Neural crest cell (in vitro differentiated cells): Measurements from ENCODE around the gene HDAC10. TPM values are rescaled to one million over a fixed set of nuclear protein-coding genes. Genes with fewer than 3 reads are reported as not detected.

Experiments used
- DNase-seq: peaks from one replicate; pipeline ENCODE4 v3.0.0; 2021; ENCODE audit warnings: low read depth, mixed read lengths, low spot score
- H3K27ac Mint-ChIP-seq: one replicate; pipeline ENCODE4 v1.8.0; 2021; ENCODE audit warnings: mild to moderate bottlenecking, mixed read lengths; ENCODE audit not compliant: unreplicated experiment
- H3K27me3 Mint-ChIP-seq: 2 replicates; pipeline ENCODE4 v1.8.0; 2021; ENCODE audit warnings: low read depth, mild to moderate bottlenecking, mixed read lengths
- H3K36me3 Mint-ChIP-seq: 2 replicates; pipeline ENCODE4 v1.8.0; 2021; ENCODE audit warnings: low read depth, mild to moderate bottlenecking, mixed read lengths
- H3K4me1 Mint-ChIP-seq: 2 replicates; pipeline ENCODE4 v1.8.0; 2021; ENCODE audit warnings: mixed read lengths
- H3K4me3 Mint-ChIP-seq: one replicate; pipeline ENCODE4 v1.8.0; 2021; ENCODE audit warnings: mild to moderate bottlenecking, mixed read lengths
- H3K9me3 Mint-ChIP-seq: 2 replicates; pipeline ENCODE4 v1.8.0; 2021; ENCODE audit warnings: mixed read lengths
- total RNA-seq: library from RNA; stranded (reverse); gene quantifications from 2 replicates; pipeline ENCODE4 v1.2.1, GENCODE V29; 2021
- TF ChIP-seq, protein P1 (sequence below): fragments of 200-600 bp; sonication (generic); conservative IDR thresholded peaks from 2 replicates; pipeline ENCODE4 v1.5.0; 2021; ENCODE audit warnings: antibody characterized with exemption, mild to moderate bottlenecking

Gene HDAC10
- total RNA-seq, 1 donor from 2014 or later, result 52.9 TPM

DNA sequence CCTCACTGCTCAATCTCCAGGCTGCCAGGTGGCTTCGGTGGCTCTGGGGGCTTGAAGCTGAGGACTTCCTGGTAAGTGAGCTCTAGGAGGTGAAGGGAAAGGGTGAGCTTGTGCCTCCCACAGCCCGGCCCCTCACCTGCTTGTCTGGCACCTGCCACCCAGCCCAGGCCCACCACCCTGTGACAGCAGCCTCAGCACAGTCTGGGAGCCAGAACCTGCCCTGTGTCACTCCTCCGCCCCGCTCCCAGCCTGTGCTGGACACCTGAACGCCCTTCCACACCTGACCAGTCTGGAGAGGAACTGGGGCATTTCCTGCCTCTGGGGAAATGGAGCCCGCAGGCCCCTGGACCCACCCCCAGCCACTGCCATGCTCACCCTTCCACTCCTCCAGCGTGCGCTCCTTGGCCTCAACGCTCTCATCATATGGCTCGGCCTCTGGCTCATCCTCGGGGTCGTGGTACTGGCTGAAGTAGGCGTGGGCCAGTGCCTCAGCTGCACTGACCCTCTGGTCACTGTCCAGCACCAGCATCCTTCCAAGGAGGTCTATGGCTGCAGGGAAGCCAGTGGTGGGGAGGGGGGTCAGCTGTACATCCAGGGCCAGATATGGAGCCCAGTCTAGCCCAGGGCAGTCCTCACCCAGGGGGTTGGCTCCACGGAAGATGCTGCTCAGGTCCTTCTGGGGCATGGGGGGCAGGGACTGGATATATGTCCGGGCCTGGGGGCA lies 14.0 kb upstream of the HDAC10 start:
- Mint-ChIP-seq H3K4me3 (peak overlapping the region; percentile 61), H3K36me3 (no peaks in the 10 kb centered on the region), H3K4me1 (peaks cover 5% of the 10 kb centered on the region), H3K9me3 (no peaks in the 10 kb centered on the region), H3K27me3 (peaks cover 20% of the 10 kb centered on the region), H3K27ac (no peak overlapping the region)
- DNase-seq, result no peak
- TF ChIP-seq, protein P1, sequence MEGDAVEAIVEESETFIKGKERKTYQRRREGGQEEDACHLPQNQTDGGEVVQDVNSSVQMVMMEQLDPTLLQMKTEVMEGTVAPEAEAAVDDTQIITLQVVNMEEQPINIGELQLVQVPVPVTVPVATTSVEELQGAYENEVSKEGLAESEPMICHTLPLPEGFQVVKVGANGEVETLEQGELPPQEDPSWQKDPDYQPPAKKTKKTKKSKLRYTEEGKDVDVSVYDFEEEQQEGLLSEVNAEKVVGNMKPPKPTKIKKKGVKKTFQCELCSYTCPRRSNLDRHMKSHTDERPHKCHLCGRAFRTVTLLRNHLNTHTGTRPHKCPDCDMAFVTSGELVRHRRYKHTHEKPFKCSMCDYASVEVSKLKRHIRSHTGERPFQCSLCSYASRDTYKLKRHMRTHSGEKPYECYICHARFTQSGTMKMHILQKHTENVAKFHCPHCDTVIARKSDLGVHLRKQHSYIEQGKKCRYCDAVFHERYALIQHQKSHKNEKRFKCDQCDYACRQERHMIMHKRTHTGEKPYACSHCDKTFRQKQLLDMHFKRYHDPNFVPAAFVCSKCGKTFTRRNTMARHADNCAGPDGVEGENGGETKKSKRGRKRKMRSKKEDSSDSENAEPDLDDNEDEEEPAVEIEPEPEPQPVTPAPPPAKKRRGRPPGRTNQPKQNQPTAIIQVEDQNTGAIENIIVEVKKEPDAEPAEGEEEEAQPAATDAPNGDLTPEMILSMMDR, result no peak

DNA sequence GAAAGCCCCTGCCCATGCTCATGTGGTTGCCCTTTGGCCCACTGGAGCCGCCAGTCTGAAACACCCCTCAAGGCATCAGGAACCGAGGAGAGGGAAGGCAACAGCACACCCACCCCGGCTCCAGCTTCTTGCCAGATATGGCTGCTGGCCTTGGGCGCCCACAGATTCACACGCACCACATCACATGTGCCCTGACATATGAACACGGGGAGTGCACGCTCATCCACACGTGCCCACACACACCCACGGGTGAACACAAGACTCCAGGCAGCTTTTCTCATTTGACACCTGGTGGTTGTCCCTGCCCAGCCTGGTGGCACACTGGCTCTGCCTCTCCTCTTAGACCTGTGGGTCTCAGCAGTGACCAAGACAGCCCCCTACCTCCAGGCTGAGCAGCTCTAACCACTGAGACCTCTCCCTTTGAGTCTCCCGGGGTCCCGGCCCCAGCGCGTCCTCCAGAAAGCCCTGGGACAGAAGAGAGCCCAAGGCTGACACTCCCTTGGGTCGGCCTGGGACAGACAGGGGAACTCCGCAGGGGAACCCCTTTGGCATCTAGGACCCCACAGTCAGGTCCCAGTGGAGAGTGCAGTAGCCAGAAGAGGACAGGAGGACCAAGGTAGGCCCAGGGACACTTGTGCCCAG lies 13.2 kb upstream of the HDAC10 start:
- H3K4me1 Mint-ChIP-seq, result peaks cover 5% of the 10 kb centered on the region
- H3K9me3 Mint-ChIP-seq, result no peaks in the 10 kb centered on the region
- peaks cover 16% of the 10 kb centered on the region for H3K27me3 Mint-ChIP-seq
- no peak for DNase-seq
- peak overlapping the region; percentile 49 for H3K4me3 Mint-ChIP-seq
- H3K36me3 Mint-ChIP-seq, result no peaks in the 10 kb centered on the region
- no peak overlapping the region for H3K27ac Mint-ChIP-seq
- TF ChIP-seq, protein P1, result no peak

DNA sequence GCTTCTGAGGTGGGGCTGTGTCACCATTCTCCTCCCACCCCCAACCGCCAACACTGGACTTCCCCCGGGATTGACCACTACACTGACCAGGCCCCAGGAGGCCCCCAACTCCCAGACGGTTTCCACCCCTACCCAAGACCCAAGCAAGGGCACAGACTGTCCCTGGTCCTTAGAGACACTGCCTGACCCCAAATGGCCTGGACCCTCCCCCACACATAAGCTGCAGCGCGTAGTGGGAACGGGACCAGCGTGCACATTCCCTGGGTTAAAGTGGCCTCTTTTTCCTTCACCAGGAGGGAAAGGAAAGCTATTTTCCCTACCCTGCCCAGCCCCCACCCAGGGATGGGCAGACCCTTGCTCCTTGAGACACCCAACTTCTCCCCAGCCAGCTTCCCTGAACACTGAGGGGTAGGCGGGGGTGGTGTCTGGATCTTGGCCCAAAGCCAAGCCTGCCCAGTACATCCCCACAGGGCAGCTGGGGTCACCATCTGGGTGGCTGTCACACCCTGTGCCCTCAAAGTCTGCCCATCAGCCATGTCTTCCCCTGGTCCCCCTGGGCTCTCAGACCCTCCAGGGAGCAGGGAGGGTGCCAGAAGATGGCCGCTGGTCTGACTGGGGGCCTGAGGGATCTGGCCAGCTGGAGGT lies 12.0 kb upstream of the HDAC10 start:
- Mint-ChIP-seq H3K27ac (no peak overlapping the region), H3K4me3 (no peak overlapping the region), H3K4me1 (peaks cover 5% of the 10 kb centered on the region), H3K27me3 (peaks cover 5% of the 10 kb centered on the region), H3K36me3 (no peaks in the 10 kb centered on the region), H3K9me3 (no peaks in the 10 kb centered on the region)
- DNase-seq, result no peak
- TF ChIP-seq, protein P1, result no peak

DNA sequence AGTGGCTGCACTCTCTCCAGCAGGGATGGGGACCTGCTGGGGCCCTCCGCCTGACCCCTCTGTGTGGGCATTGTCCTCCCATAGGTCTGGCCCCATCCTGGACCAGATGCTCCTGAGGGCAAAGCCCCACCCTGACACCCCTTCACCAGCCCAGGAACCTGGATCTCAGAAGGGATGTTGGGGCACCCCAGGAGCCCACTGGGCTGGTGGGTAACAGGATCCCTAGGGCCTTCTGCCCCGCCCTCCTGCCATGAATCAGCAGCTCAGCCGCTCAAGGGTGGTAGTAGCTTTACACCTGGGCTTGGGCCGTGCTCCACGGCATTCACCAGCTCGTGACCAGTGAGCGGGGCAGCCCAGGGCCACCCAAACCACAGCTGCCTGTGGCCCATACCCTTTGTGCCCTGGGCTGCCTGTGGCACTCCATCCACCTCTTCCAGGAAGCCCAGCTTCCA lies 11.4 kb upstream of the HDAC10 start:
- H3K4me1 Mint-ChIP-seq, result peaks cover 5% of the 10 kb centered on the region
- H3K27ac Mint-ChIP-seq, result no peak overlapping the region
- H3K27me3 Mint-ChIP-seq, result peaks cover 3% of the 10 kb centered on the region
- no peaks in the 10 kb centered on the region for H3K36me3 Mint-ChIP-seq
- TF ChIP-seq, protein P1, result no peak
- peak overlapping the region; percentile 81 for H3K4me3 Mint-ChIP-seq
- no peak for DNase-seq
- H3K9me3 Mint-ChIP-seq, result no peaks in the 10 kb centered on the region

DNA sequence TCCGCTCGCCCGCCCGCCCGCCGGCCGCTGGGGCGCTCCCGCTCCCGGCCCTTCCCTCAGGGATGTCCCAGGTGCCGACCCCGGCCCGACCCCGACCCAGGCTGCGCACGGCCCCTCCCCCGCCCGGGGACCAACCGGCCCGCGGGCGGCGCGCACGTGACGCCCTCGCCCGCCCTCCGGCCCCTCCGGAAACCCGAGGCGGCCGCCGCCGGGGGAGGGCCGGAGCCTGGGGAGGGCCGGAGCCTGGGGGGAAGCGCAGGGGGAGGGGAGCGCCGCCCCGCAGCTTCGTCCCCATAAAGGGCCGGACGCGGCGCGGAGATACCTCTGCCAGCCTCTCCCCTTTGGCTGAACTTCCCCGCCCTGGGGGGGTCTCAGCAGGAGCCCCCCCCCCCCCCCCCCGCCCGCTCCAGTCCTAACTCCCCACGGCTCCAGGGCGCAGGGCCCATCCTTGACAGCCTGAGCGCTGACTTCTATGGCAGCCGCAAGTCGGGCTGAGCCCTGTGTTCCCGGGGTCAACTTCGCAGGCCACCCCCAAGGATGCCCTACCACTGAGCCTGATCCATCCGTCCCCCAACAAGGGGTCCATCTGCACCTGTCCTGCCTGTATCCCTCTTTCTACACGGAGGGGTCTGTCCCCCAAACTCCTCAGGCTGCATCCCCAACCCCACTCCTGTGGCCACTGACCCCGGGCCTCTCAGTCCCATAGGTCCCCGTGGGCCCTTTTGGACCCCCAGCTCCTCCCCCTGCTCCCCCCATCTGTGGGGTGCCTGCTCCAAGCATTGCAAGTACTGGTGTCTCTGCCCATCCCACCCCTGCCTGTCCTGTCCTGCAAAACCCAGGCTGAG lies 10.8 kb upstream of the HDAC10 start, which contains the start of gene MAPK12:
Gene MAPK12 (minus strand): TSS at position 69 of the 845 bp plus-strand sequence. CDS start 174 bp downstream, outside the sequence.
- no peaks in the 10 kb centered on the region for H3K9me3 Mint-ChIP-seq
- TF ChIP-seq, protein P1, result no peak
- DNase-seq, result no peak
- no peak within 1 kb of the TSS for H3K27ac Mint-ChIP-seq
- peaks cover 5% of the 10 kb centered on the region for H3K4me1 Mint-ChIP-seq
- peaks cover 3% of the 10 kb centered on the region for H3K27me3 Mint-ChIP-seq
- no peaks in the 10 kb centered on the region for H3K36me3 Mint-ChIP-seq
- peak within 1 kb of the TSS; percentile 81 for H3K4me3 Mint-ChIP-seq
